ENCODE results near the gene IGLON5.

DNA sequence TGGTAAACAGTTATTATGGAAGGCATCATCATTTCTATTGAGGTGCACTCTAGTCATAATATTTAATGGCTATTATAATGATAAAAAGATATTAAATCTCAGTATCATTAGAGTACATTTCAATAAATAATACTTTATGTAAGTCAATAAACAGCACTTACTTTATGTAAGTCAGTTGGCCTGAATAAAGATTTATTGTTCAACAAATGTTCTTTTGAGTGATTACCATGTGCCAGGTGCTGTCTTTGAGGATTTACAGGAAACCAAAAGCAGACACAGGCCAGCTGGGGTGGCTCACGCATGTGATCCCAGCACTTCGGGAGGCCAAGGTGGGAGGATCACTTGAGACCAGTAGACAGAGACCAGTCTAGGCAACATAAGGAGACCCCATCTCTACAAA lies 66.0 kb downstream of the IGLON5 start:
- no peak for TF ChIP-seq POLR2A (IDR thresholded peaks at IDR 0.05)
- TF ChIP-seq, protein P1, sequence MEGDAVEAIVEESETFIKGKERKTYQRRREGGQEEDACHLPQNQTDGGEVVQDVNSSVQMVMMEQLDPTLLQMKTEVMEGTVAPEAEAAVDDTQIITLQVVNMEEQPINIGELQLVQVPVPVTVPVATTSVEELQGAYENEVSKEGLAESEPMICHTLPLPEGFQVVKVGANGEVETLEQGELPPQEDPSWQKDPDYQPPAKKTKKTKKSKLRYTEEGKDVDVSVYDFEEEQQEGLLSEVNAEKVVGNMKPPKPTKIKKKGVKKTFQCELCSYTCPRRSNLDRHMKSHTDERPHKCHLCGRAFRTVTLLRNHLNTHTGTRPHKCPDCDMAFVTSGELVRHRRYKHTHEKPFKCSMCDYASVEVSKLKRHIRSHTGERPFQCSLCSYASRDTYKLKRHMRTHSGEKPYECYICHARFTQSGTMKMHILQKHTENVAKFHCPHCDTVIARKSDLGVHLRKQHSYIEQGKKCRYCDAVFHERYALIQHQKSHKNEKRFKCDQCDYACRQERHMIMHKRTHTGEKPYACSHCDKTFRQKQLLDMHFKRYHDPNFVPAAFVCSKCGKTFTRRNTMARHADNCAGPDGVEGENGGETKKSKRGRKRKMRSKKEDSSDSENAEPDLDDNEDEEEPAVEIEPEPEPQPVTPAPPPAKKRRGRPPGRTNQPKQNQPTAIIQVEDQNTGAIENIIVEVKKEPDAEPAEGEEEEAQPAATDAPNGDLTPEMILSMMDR (IDR thresholded peaks at IDR 0.05) = no peak

All from body of pancreas (tissue), 4 donors.